Measurements from ENCODE around the gene TTF2.

The TTF2 gene

DNA sequence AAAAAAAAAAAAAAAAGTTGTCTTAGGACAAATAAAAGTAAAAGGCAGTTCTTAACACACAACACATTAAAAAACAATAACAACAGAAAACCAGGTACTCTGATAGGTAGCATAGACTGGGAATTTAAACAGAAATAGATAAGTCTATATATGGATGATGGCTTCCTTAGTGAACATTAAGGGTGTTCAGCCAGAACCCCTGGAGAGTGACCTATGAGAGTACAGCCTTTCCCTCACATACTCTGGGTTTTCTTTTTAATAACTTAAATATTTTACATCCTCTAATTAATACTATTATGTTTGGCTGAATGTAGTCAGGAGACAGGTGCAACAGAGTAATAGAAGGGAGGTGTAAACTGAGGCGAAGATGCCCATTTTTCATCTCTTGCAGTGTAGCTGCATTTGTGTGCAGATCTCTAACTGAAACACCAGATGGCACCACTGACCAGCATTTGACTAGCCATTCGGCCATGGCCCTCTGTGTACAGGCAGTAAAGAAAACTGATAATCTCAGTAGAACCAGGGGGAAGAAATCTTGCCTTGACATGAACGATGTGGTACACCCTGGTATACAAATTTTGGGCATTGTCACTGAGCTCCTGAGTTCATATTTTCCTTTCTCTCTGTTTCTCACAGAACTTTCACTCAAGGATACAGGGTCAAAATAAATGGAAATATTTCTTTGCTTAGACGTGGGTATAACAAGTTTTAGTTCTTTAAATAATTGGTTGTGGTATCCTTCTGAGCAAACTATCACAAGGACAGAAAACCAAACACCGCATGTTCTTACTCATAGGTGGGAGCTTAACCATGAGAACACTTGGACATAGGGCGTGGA is 7.6 kb downstream of the TTF2 start:
- Histone ChIP-seq H3K79me2 (ENCODE audit: control insufficient read depth, insufficient read depth, low read length, unreplicated experiment) (no peaks in the 10 kb centered on the region), H3K27ac (ENCODE audit: low read depth, low read length) (no peak overlapping the region), H3K4me3 (ENCODE audit: low read depth, low read length) (no peak overlapping the region), H3K27me3 (ENCODE audit: insufficient read depth, low read length) (no peaks in the 10 kb centered on the region), H2AFZ (ENCODE audit: low read length, unreplicated experiment) (no peak overlapping the region), H3K36me3 (ENCODE audit: insufficient read depth, low read length) (no peaks in the 10 kb centered on the region), H3K4me1 (ENCODE audit: control insufficient read depth, insufficient read depth, low read length, unreplicated experiment) (peaks cover 2% of the 10 kb centered on the region)

DNA sequence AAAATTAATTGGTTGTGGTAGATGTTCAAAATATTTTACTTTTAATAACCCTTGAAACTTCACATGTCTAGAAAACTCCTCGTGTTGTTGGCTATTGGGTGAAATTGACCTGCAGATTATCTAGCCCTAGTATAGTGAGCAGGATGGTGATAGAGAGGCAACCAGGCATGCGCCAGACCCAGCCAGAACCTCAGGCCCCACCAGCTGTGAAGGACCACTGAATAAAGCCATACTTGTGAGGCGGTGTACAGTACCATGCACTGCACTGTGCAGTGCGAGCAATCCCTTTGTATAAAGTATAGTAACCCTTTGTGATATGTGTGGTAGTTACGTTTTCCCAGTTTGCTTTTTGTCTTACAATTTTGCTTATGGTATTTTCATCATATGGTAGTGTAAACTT is 8.5 kb downstream of the TTF2 start:
- H3K79me2 ChIP-seq (ENCODE audit: control insufficient read depth, insufficient read depth, low read length, unreplicated experiment) = no peaks in the 10 kb centered on the region
- H3K27ac ChIP-seq (ENCODE audit: low read depth, low read length) = no peak overlapping the region
- no peaks in the 10 kb centered on the region for H3K36me3 ChIP-seq (ENCODE audit: insufficient read depth, low read length)
- no peak overlapping the region for H2AFZ ChIP-seq (ENCODE audit: low read length, unreplicated experiment)
- H3K4me3 ChIP-seq (ENCODE audit: low read depth, low read length) = no peak overlapping the region
- no peaks in the 10 kb centered on the region for H3K4me1 ChIP-seq (ENCODE audit: control insufficient read depth, insufficient read depth, low read length, unreplicated experiment)
- H3K27me3 ChIP-seq (ENCODE audit: insufficient read depth, low read length) = no peaks in the 10 kb centered on the region

DNA sequence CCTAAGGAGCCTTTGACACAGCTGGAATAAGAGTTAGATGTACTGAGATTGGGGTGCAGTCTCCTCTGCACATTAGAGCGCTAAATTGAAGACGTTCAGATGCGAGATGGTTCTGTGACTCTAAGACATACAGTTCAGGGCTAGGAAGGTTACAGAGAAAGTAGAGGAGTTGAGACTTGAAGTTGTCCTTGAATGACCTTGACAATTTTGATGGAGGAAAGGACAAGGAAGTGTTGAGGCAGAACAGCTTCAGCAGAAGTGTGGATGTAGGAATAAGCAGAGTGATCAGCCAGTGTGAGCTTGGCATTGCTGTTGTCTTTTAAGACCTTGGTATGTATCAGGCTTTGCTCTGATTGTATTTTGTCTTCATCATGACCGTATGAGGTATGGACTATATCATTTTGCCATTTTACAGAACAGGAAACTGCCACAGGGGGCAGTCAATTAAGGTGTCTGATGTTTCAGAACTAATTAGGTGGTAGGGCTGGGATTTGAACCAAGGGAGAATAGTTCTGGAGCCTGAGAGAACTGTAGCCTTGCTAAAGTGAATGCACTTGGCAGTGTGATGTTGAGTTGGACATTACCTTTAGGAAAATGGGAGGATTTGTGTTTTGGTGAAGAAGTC is 9.2 kb downstream of the TTF2 start:
- Histone ChIP-seq H3K4me3 (ENCODE audit: low read depth, low read length) (no peak overlapping the region), H3K27me3 (ENCODE audit: insufficient read depth, low read length) (no peaks in the 10 kb centered on the region), H2AFZ (ENCODE audit: low read length, unreplicated experiment) (no peak overlapping the region), H3K36me3 (ENCODE audit: insufficient read depth, low read length) (no peaks in the 10 kb centered on the region), H3K79me2 (ENCODE audit: control insufficient read depth, insufficient read depth, low read length, unreplicated experiment) (no peaks in the 10 kb centered on the region), H3K27ac (ENCODE audit: low read depth, low read length) (no peak overlapping the region), H3K4me1 (ENCODE audit: control insufficient read depth, insufficient read depth, low read length, unreplicated experiment) (no peaks in the 10 kb centered on the region)

DNA sequence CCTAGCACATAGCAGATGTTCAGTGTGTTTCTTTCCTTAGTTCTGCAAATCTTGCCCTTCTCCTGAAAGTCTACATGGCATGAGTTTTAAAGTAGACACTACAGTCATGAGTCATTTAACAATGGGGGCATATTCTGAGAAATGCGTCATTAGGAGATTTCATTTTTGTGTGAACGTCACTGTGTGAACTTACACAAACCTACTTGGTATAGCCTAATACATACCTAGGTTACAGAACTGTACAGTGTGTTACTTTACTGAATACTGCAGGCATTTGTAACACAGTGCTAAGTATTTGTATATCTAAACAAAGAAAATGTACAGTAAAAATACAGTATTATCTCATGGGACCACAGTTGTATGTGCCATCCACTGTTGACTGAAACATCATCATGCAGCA is 10.0 kb downstream of the TTF2 start:
- H3K79me2 ChIP-seq (ENCODE audit: control insufficient read depth, insufficient read depth, low read length, unreplicated experiment) = no peaks in the 10 kb centered on the region
- H3K36me3 ChIP-seq (ENCODE audit: insufficient read depth, low read length) = no peaks in the 10 kb centered on the region
- H3K4me3 ChIP-seq (ENCODE audit: low read depth, low read length) = no peak overlapping the region
- H2AFZ ChIP-seq (ENCODE audit: low read length, unreplicated experiment) = no peak overlapping the region
- no peak overlapping the region for H3K27ac ChIP-seq (ENCODE audit: low read depth, low read length)
- H3K27me3 ChIP-seq (ENCODE audit: insufficient read depth, low read length) = no peaks in the 10 kb centered on the region
- H3K4me1 ChIP-seq (ENCODE audit: control insufficient read depth, insufficient read depth, low read length, unreplicated experiment) = no peaks in the 10 kb centered on the region

DNA sequence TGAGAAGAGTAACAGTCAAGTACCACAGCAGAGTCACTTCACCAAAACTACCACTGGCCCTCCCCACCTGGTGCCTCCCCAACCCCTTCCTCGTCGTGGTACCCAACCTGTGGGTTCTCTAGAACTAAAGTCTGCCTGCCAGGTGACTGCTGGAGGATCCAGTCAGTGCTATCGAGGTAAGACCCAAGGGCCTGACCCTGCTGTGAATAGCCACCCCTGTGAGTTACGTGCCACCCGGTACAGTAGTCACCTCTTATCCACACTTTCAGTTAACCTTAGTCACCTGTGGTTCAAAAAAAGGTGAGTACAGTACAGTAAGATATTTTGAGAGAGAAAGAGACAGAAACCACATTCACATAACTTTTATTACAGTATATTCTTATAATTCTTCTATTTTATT is 16.5 kb downstream of the TTF2 start:
- peaks cover 16% of the 10 kb centered on the region for H3K4me1 ChIP-seq (ENCODE audit: control insufficient read depth, insufficient read depth, low read length, unreplicated experiment)
- no peaks in the 10 kb centered on the region for H3K27me3 ChIP-seq (ENCODE audit: insufficient read depth, low read length)
- H3K36me3 ChIP-seq (ENCODE audit: insufficient read depth, low read length) = peaks cover 17% of the 10 kb centered on the region; the same call in 1 of the 2 replicates
- no peaks in the 10 kb centered on the region for H3K79me2 ChIP-seq (ENCODE audit: control insufficient read depth, insufficient read depth, low read length, unreplicated experiment)
- H2AFZ ChIP-seq (ENCODE audit: low read length, unreplicated experiment) = no peak overlapping the region
- no peak overlapping the region for H3K4me3 ChIP-seq (ENCODE audit: low read depth, low read length)
- H3K27ac ChIP-seq (ENCODE audit: low read depth, low read length) = peak overlapping the region; percentile 63

DNA sequence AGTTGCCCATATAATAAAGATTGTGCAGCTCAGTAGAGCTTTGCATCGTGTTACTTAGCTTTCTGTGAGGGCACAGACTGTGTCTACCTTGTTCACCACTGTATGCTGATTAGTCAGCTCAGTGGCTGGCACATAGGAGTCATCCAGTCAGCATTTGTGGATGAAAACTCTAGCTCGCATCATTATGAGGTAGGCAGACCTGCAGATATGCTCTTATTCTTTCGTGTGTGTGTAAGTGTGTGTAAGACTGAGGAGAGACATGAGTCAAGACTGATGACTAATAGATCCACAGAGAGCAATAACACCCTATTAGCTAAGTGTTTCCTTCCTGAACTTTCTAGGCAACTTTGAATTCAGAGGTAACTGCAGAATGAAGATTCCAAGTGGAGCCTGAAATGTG is 17.1 kb downstream of the TTF2 start:
- peaks cover 20% of the 10 kb centered on the region; the same call in 1 of the 2 replicates for H3K36me3 ChIP-seq (ENCODE audit: insufficient read depth, low read length)
- no peak overlapping the region for H2AFZ ChIP-seq (ENCODE audit: low read length, unreplicated experiment)
- no peaks in the 10 kb centered on the region for H3K79me2 ChIP-seq (ENCODE audit: control insufficient read depth, insufficient read depth, low read length, unreplicated experiment)
- peak overlapping the region; percentile 63 for H3K27ac ChIP-seq (ENCODE audit: low read depth, low read length)
- peaks cover 16% of the 10 kb centered on the region for H3K4me1 ChIP-seq (ENCODE audit: control insufficient read depth, insufficient read depth, low read length, unreplicated experiment)
- no peaks in the 10 kb centered on the region for H3K27me3 ChIP-seq (ENCODE audit: insufficient read depth, low read length)
- no peak overlapping the region for H3K4me3 ChIP-seq (ENCODE audit: low read depth, low read length)

DNA sequence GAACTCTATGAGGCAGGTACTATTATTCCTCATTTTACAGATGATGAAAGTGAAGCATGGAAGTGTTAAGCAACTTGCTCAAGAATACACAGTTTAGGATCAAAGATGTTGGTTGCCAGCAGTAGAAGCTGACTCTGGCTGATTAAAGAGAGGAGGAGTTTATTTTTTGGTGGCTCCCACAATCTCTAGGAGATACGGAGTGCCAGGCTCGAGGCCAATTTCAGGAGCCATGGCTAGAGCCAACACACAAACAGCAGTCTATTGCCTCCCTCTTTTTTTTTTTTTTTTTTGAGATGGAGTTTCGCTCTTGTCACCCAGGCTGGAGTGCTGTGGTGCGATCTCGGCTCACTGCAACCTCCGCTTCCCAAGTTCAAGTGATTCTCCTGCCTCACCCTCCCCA is 19.6 kb downstream of the TTF2 start:
- Histone ChIP-seq H3K79me2 (ENCODE audit: control insufficient read depth, insufficient read depth, low read length, unreplicated experiment) (no peaks in the 10 kb centered on the region), H3K27ac (ENCODE audit: low read depth, low read length) (no peak overlapping the region), H3K4me3 (ENCODE audit: low read depth, low read length) (no peak overlapping the region), H2AFZ (ENCODE audit: low read length, unreplicated experiment) (no peak overlapping the region), H3K36me3 (ENCODE audit: insufficient read depth, low read length) (peaks cover 20% of the 10 kb centered on the region; the same call in 1 of the 2 replicates), H3K27me3 (ENCODE audit: insufficient read depth, low read length) (no peaks in the 10 kb centered on the region), H3K4me1 (ENCODE audit: control insufficient read depth, insufficient read depth, low read length, unreplicated experiment) (peaks cover 16% of the 10 kb centered on the region)

DNA sequence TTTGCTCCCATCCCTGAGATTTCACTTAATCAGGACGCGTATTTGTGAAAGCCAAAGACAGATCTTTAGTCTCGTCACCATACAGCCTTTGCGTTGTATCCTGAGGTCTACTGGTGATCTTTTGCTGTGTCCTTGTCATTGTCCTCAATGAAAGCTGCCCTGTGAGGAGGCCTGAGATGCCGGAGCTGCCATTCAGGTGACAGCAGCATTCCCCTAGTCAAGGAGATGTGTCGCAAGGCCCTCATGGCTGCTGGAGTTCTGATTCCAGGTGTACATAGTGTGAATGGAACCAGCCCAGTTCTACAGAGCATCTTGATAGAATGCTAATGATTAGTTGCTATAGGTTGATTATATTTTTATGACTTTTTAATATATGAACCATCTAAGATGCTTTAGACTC is 24.1 kb downstream of the TTF2 start:
- Histone ChIP-seq H2AFZ (ENCODE audit: low read length, unreplicated experiment) (no peak overlapping the region), H3K79me2 (ENCODE audit: control insufficient read depth, insufficient read depth, low read length, unreplicated experiment) (no peaks in the 10 kb centered on the region), H3K4me3 (ENCODE audit: low read depth, low read length) (no peak overlapping the region), H3K27ac (ENCODE audit: low read depth, low read length) (no peak overlapping the region), H3K36me3 (ENCODE audit: insufficient read depth, low read length) (peaks cover 5% of the 10 kb centered on the region; the same call in 1 of the 2 replicates), H3K27me3 (ENCODE audit: insufficient read depth, low read length) (no peaks in the 10 kb centered on the region), H3K4me1 (ENCODE audit: control insufficient read depth, insufficient read depth, low read length, unreplicated experiment) (no peaks in the 10 kb centered on the region)

DNA sequence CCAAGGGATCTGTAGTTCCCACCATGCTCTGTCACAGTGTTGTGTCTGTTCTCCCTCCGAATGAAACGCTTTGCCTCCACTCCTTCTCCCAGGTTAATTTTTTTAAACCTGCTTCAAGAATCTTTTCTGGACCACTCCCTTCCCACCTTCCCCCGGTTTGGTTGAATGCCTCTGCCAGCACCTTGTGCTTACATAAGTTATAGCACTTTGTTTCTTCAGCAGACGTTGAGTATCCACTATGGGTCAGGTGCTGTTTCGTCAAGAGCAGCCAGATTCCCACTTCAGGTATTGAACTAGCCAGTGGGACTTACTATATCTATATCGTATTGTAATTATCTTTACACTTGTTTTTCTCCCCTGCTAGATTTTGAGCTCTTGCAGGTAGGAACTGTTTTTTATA is 27.6 kb downstream of the TTF2 start:
- H3K36me3 ChIP-seq (ENCODE audit: insufficient read depth, low read length) = peaks cover 9% of the 10 kb centered on the region
- H3K27ac ChIP-seq (ENCODE audit: low read depth, low read length) = no peak overlapping the region
- no peak overlapping the region for H2AFZ ChIP-seq (ENCODE audit: low read length, unreplicated experiment)
- no peak overlapping the region for H3K4me3 ChIP-seq (ENCODE audit: low read depth, low read length)
- no peaks in the 10 kb centered on the region for H3K79me2 ChIP-seq (ENCODE audit: control insufficient read depth, insufficient read depth, low read length, unreplicated experiment)
- H3K4me1 ChIP-seq (ENCODE audit: control insufficient read depth, insufficient read depth, low read length, unreplicated experiment) = peaks cover 10% of the 10 kb centered on the region
- H3K27me3 ChIP-seq (ENCODE audit: insufficient read depth, low read length) = no peaks in the 10 kb centered on the region

DNA sequence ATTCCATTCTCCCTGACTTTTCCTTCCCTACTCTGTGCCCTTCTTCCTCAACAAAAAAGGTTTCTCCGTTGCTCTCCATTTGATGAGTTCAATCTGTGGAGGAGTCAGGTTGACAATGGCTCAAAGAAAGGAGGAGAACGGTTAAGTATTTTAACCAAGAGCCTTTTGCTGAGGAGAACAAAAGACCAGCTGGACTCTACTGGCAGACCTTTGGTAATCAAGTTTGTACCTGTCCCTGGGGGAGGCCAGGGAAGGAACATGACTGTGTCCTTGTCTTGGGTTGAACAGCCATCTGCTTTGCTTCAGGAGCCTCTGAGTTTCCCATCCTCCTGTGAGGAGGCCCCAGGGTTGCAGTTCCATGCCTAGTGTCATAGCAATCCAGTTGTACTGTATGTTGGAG is 29.9 kb downstream of the TTF2 start:
- no peaks in the 10 kb centered on the region for H3K27me3 ChIP-seq (ENCODE audit: insufficient read depth, low read length)
- H2AFZ ChIP-seq (ENCODE audit: low read length, unreplicated experiment) = no peak overlapping the region
- H3K4me3 ChIP-seq (ENCODE audit: low read depth, low read length) = no peak overlapping the region
- no peaks in the 10 kb centered on the region for H3K79me2 ChIP-seq (ENCODE audit: control insufficient read depth, insufficient read depth, low read length, unreplicated experiment)
- no peak overlapping the region for H3K27ac ChIP-seq (ENCODE audit: low read depth, low read length)
- H3K4me1 ChIP-seq (ENCODE audit: control insufficient read depth, insufficient read depth, low read length, unreplicated experiment) = peaks cover 31% of the 10 kb centered on the region
- peaks cover 9% of the 10 kb centered on the region for H3K36me3 ChIP-seq (ENCODE audit: insufficient read depth, low read length)

DNA sequence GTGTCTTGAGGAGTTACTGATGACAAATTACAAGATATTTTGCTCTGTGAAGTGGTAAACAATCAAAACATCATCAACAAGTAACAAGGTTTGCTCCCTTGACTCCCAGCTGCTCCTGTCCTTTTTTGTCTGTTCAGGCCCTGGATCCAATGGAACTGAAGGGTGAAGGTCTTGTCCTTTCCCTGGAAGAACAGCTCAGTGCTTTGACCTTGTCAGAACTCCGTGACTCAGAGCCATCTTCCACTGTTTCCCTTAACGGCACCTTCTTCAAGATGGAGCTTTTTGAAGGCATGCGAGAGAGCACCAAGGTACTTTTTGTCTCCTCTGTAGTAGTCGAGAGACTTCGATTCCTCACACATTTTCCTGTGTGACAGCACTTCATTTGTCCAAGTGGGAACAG is 32.5 kb downstream of the TTF2 start:
- Histone ChIP-seq H3K79me2 (ENCODE audit: control insufficient read depth, insufficient read depth, low read length, unreplicated experiment) (no peaks in the 10 kb centered on the region), H2AFZ (ENCODE audit: low read length, unreplicated experiment) (no peak overlapping the region), H3K4me3 (ENCODE audit: low read depth, low read length) (peak overlapping the region; percentile 33; the same call in 1 of the 2 replicates), H3K27ac (ENCODE audit: low read depth, low read length) (peak overlapping the region; percentile 97), H3K4me1 (ENCODE audit: control insufficient read depth, insufficient read depth, low read length, unreplicated experiment) (peaks cover 55% of the 10 kb centered on the region), H3K36me3 (ENCODE audit: insufficient read depth, low read length) (peaks cover 14% of the 10 kb centered on the region), H3K27me3 (ENCODE audit: insufficient read depth, low read length) (no peaks in the 10 kb centered on the region)

Data from ACC112 (cell line).